ENCODE measurements around the gene TECR. TPM values are rescaled to one million over a fixed set of nuclear protein-coding genes. Genes with fewer than 3 reads are reported as not detected.

The TECR gene
- total and polyA plus RNA-seq, 2 of the 13 experiments (the other 11 are each of a cell fraction or from before 2014, with no cell fraction given) = 54.9 to 121 TPM

GRCh38 chr19:14496029-14496833 is 33.2 kb upstream of the TECR start, which contains the start of gene GIPC1 (continued):
- peak; percentile 92 for TF ChIP-seq USF2 (IDR thresholded peaks at IDR 0.05; ENCODE audit: low read depth, low read length)
- TF ChIP-seq USF2 (CRISPR knock-in tag; IDR thresholded peaks at IDR 0.05; ENCODE audit: borderline replicate concordance) = peak; percentile 92; the same call in 1 of the 2 replicates
- TF ChIP-seq UBTF (CRISPR knock-in tag; IDR thresholded peaks at IDR 0.05) = peak; percentile 61
- peak; percentile 28 for TF ChIP-seq CBX1 (IDR thresholded peaks at IDR 0.05; ENCODE audit: low read depth)
- TF ChIP-seq ZNF746 (CRISPR knock-in tag; IDR thresholded peaks at IDR 0.05) = 0 out of 2 replicates have a peak, but pooled peaks have one; percentile 54
- TF ChIP-seq DR1 (CRISPR knock-in tag; IDR thresholded peaks at IDR 0.05) = 0 out of 2 replicates have a peak, but pooled peaks have one; percentile 43
- TF ChIP-seq ZNF33B (CRISPR knock-in tag; IDR thresholded peaks at IDR 0.05) = peak; percentile 69; the same call in 1 of the 2 replicates
- 0 out of 2 replicates have a peak, but pooled peaks have one; percentile 12 for TF ChIP-seq PHF20 (CRISPR knock-in tag; IDR thresholded peaks at IDR 0.05)
- peak; percentile 67 for TF ChIP-seq PAXIP1 (CRISPR knock-in tag; conservative IDR thresholded peaks at IDR 0.05)
- peak; percentile 79 for TF ChIP-seq ELF1 (CRISPR knock-in tag; IDR thresholded peaks at IDR 0.05)
- peak; percentile 82 for TF ChIP-seq ATF7-NPFF (CRISPR knock-in tag; IDR thresholded peaks at IDR 0.05; ENCODE audit: low read depth)
- TF ChIP-seq THAP8 (CRISPR knock-in tag; IDR thresholded peaks at IDR 0.05; ENCODE audit: borderline replicate concordance) = no peak
- TF ChIP-seq NCOA2 (CRISPR knock-in tag; IDR thresholded peaks at IDR 0.05) = peak; percentile 33; the same call in 1 of the 2 replicates
- TF ChIP-seq SIX4 (CRISPR knock-in tag; IDR thresholded peaks at IDR 0.05) = peak; percentile 53; the same call in 1 of the 2 replicates
- peak; percentile 64; the same call in 1 of the 2 replicates for TF ChIP-seq TGIF2 (CRISPR knock-in tag; IDR thresholded peaks at IDR 0.05)
- TF ChIP-seq ZNF83 (CRISPR knock-in tag; IDR thresholded peaks at IDR 0.05; ENCODE audit: borderline replicate concordance) = no peak
- peak; percentile 88 for TF ChIP-seq FOXC1 (CRISPR knock-in tag; IDR thresholded peaks at IDR 0.05; ENCODE audit: borderline replicate concordance)
- TF ChIP-seq ZSCAN21 (CRISPR knock-in tag; IDR thresholded peaks at IDR 0.05; ENCODE audit: borderline replicate concordance) = peak; percentile 74; the same call in 1 of the 2 replicates
- TF ChIP-seq ZNF292 (CRISPR knock-in tag; IDR thresholded peaks at IDR 0.05; ENCODE audit: borderline replicate concordance, low read depth) = peak; percentile 39; the same call in 1 of the 2 replicates
- TF ChIP-seq HMG20B (CRISPR knock-in tag; conservative IDR thresholded peaks at IDR 0.05) = peak; percentile 62; the same call in 1 of the 2 replicates
